GM12892 (cell line): ENCODE results near the gene ZFTA.

Experiments
- POLR2A ChIP-seq: IDR thresholded peaks from 2 replicates; pipeline ENCODE4 v1.6.1; 2011; ENCODE audit warnings: low read depth, low read length, control low read depth
- POLR2AphosphoS5 ChIP-seq: IDR thresholded peaks from 2 replicates; pipeline ENCODE4 v1.6.1; 2011; ENCODE audit warnings: low read depth, low read length, control low read depth
- TAF1 ChIP-seq: IDR thresholded peaks from 2 replicates; pipeline ENCODE4 v1.6.1; 2011; ENCODE audit warnings: low read depth, mild to moderate bottlenecking, control low read depth, low read length, borderline replicate concordance

DNA sequence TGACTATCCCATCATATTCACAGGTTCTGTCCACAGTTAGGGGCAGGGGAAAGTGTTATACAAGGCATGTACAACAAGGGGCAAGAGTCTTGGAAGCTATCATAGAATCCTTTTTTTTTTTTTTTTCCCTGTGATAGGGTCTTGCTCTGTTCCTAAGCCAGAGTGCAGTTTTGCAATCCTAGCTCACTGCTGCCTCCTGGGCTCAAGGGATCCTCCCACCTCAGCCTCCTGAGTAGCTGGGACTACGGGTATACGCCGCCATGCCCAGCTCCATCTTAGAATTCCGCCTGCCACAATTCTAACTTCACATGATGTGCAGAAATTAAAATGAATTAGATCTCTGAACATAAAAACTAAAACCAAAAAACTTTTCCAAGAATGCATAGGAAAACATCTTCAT lies 31.7 kb downstream of the ZFTA start:
- TF ChIP-seq POLR2A = no peak
- TF ChIP-seq POLR2AphosphoS5 = no peak
- no peak for TF ChIP-seq TAF1
